OCI-LY3 (cell line): Measurements from ENCODE around the gene C14orf119.

Experiments used
- CTCF ChIP-seq: fragments of 200-600, 300-600 bp; sonication (generic); IDR thresholded peaks from 2 replicates; pipeline ENCODE4 v1.5.1; 2014; ENCODE audit warnings: antibody characterized with exemption, low read length, low read depth
- EZH2phosphoT487 ChIP-seq: fragments of 200-600 bp; shearing (Covaris generic); IDR thresholded peaks from 2 replicates; pipeline ENCODE4 v1.6.1; 2018; ENCODE audit warnings: antibody characterized with exemption, mixed run types, low read depth

GRCh38 chr14:23143911-23144310 is 48.6 kb downstream of the C14orf119 start:
- TF ChIP-seq CTCF, result no peak
- TF ChIP-seq EZH2phosphoT487, result no peak
